ENCODE results near the gene ZNF865. TPM values are rescaled to one million over a fixed set of nuclear protein-coding genes. Genes with fewer than 3 reads are reported as not detected.

Gene ZNF865
- total and polyA plus RNA-seq, 12 donors: 0.72 to 24.7 (median 10.6) TPM

DNA sequence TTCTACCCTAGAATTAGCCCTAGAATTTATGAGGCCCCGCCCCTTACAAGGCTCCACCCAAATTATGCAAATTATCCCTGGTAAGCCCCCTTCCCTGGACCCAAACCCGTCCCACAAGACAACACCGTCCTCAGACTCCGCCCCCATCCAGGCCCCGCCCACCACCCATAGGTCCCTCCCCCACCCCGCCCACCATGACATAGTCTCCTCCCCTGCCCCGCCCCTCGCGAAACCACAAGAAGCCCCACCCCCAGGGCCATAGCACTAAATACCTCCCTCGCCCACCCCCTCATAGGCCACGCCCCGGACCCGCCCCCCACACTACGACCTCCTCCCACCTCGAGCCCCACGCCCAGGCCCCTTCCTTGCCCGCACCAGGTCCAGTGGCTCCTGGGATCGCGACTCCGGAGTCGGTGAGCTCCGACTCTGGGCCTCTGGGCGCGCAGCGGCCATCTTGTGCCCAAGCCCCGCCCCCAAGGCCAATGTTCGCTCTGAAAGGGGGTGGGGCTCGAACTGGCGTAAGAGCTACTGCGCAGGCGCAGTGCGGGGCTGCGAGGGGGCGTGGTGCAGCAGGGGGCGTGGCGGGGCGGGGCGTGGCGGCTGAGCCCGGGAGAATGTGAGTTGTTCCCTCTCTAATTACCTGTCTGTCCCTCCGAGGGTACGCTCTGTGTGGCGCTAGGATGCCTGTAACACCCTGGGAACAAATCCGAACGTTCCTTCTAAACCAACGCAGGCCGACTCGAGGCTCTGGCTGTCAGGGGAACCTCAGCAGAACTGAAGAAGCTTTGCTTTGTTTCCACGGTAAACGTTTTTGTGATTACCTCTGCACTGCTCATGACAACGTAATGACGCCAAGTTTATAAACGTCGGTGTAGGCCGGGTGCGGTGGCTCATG, 18.9 kb downstream of the ZNF865 start, which contains the start of gene ZNF784:
TSS of gene ZNF784 (minus strand) at position 458 of the 895 bp plus-strand sequence. CDS start at position 453, 5 bp downstream.
- 0 to 1% (median 1%) methylated on average over 16 to 56 of the region's 56 CpGs for WGBS, 4 donors
- peaks cover 0 to 12% of the 10 kb centered on the region in 2 donors for H3K36me3 ChIP-seq (replicated peaks in 1 of 2)
- intact Hi-C loops (cut with DNase I): no loop called here

DNA sequence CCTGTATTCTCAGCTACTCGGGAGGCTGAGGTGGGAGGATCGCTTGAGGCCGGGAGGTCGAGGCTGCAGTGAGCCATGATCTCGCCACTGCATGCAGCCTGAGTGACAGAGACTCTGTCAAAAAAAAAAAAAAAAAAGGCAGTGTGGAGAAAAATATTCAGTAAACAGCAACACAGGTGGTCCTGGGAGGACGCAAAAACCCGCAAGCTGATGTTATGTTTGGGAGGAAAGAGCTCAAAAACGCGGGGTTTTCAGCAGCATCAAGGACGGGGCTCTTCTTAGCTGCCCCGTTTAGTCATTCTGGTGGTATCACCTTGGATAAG, 19.5 kb downstream of the ZNF865 start:
- H3K27ac ChIP-seq: peak overlapping the region in 2 of 5 donors; percentile 95 to 98
- DNase-seq: no peak
- peaks cover 0 to 12% of the 10 kb centered on the region in 2 donors for H3K36me3 ChIP-seq (replicated peaks in 1 of 2)
- no peaks in the 10 kb centered on the region for H3K9me3 ChIP-seq (replicated peaks in 1 of 3)
- H3K4me1 ChIP-seq (replicated peaks in 1 of 2): peaks cover 0 to 21% of the 10 kb centered on the region in 2 donors
- no peak for TF ChIP-seq POLR2A (IDR thresholded peaks at IDR 0.05)
- TF ChIP-seq, protein P1, sequence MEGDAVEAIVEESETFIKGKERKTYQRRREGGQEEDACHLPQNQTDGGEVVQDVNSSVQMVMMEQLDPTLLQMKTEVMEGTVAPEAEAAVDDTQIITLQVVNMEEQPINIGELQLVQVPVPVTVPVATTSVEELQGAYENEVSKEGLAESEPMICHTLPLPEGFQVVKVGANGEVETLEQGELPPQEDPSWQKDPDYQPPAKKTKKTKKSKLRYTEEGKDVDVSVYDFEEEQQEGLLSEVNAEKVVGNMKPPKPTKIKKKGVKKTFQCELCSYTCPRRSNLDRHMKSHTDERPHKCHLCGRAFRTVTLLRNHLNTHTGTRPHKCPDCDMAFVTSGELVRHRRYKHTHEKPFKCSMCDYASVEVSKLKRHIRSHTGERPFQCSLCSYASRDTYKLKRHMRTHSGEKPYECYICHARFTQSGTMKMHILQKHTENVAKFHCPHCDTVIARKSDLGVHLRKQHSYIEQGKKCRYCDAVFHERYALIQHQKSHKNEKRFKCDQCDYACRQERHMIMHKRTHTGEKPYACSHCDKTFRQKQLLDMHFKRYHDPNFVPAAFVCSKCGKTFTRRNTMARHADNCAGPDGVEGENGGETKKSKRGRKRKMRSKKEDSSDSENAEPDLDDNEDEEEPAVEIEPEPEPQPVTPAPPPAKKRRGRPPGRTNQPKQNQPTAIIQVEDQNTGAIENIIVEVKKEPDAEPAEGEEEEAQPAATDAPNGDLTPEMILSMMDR (IDR thresholded peaks at IDR 0.05): no peak
- intact Hi-C loops (cut with DNase I): no loop called here
- peak overlapping the region in 1 of 4 donors; percentile 64 for H3K4me3 ChIP-seq
- WGBS, 4 donors: 31 to 39% (median 35%) methylated on average over 11 of the region's 11 CpGs
- H3K27me3 ChIP-seq: no peaks in the 10 kb centered on the region

More for the DNA sequence above, 18.9 kb downstream of the ZNF865 start, which contains the start of gene ZNF784:
- Histone ChIP-seq H3K27me3 (no peaks in the 10 kb centered on the region), H3K9me3 (replicated peaks in 1 of 3) (no peaks in the 10 kb centered on the region), H3K27ac (peak within 1 kb of the TSS; percentile 91 to 98 (median 95)), H3K4me1 (replicated peaks in 1 of 2) (peaks cover 0 to 25% of the 10 kb centered on the region in 2 donors), H3K4me3 (peak within 1 kb of the TSS in 3 of 4 donors; percentile 61 to 97 (median 64))
- DNase-seq: peak; percentile 91 to 95 (median 94)
- TF ChIP-seq, protein P1 (IDR thresholded peaks at IDR 0.05): no peak
- TF ChIP-seq POLR2A (IDR thresholded peaks at IDR 0.05): peak in 1 of 2 donors; percentile 39

DNA sequence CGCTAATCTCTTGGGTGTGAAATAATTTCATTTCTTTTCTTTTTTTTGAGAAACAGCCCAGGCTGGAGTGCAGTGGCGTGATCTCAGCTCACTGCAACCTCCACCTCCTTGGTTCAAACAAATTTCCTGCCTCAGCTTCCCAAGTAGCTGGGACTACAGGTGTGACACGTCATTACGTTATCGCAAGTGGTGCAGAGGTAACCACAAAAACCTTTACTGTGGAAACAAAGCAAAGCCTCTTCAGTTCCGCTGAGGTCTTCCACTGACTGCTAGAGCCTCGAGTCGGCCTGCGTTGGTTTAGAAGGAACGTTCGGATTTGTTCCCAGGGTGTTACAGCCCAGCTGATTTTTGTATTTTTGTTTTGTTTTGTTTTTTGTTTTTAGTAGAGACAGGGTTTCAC, 20.9 kb downstream of the ZNF865 start:
- TF ChIP-seq, protein P1 (IDR thresholded peaks at IDR 0.05): no peak
- no peak for TF ChIP-seq POLR2A (IDR thresholded peaks at IDR 0.05)
- H3K4me3 ChIP-seq: no peak overlapping the region
- H3K4me1 ChIP-seq (replicated peaks in 1 of 2): peaks cover 0 to 21% of the 10 kb centered on the region in 2 donors
- H3K36me3 ChIP-seq (replicated peaks in 1 of 2): peaks cover 0 to 4% of the 10 kb centered on the region in 2 donors
- no peaks in the 10 kb centered on the region for H3K27me3 ChIP-seq
- intact Hi-C loops (cut with DNase I): no loop called here
- no peak for DNase-seq
- H3K27ac ChIP-seq: no peak overlapping the region
- WGBS, 4 donors: 87 to 92% (median 89%) methylated on average over 11 of the region's 11 CpGs
- no peaks in the 10 kb centered on the region for H3K9me3 ChIP-seq (replicated peaks in 1 of 3)

DNA sequence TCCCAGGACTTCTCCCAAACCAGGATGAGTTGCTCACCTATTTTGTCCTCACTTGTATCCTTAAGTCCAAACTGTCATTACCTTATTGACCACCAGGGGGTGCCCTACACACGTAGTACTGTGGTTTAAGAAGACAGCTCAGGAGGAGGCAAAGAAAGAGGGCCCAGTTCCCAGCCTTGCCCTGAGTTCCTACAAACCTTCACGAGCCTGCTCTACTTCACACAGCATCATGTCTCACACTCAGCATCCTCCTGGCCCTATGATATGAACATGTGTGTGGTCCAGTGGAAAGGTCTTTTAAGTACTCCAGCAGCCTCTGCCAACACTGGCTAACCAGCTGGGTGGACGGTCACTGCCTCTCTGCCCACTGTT, 27.0 kb downstream of the ZNF865 start:
- 20 to 32% (median 29%) methylated on average over 3 of the region's 3 CpGs for WGBS, 4 donors
- peak; percentile 92 to 98 (median 95) for DNase-seq
- Histone ChIP-seq H3K27me3 (no peaks in the 10 kb centered on the region), H3K36me3 (replicated peaks in 1 of 2) (no peaks in the 10 kb centered on the region), H3K27ac (peak overlapping the region in 1 of 5 donors; percentile 59), H3K4me1 (replicated peaks in 1 of 2) (peaks cover 18 to 20% of the 10 kb centered on the region in 2 donors), H3K9me3 (replicated peaks in 1 of 3) (no peaks in the 10 kb centered on the region), H3K4me3 (no peak overlapping the region)
- no peak for TF ChIP-seq POLR2A (IDR thresholded peaks at IDR 0.05)
- TF ChIP-seq, protein P1 (IDR thresholded peaks at IDR 0.05): peak; percentile 89 to 95 (median 92)
- intact Hi-C loops (cut with DNase I): loop anchor here in 1 of 2 donors (5.0 kb wide), 1 partner anchor 115 kb away; no protein-coding TSS in a partner anchor

Measured in adrenal gland (tissue), 12 donors.